Stimulated activated CD4-positive, alpha-beta T cell treated with anti-CD3 and anti-CD28 coated beads, Interleukin-2, amount 100 ng/mL, for 24 hours (primary cell): Measurements from ENCODE around the gene TCF25.
A peak's percentile ranks its signal among the peaks of the same experiment; 100 is the strongest.
"Not testable (repeated sequence)": the region's sequence is repeated elsewhere in the genome, so short reads cannot be mapped to it uniquely, and the experiment has no call there.

Experiments
- DNase-seq, 2 donors: peaks; one replicate each; pipeline ENCODE4 v3.0.0-alpha.2; 2020

The TCF25 gene

DNA sequence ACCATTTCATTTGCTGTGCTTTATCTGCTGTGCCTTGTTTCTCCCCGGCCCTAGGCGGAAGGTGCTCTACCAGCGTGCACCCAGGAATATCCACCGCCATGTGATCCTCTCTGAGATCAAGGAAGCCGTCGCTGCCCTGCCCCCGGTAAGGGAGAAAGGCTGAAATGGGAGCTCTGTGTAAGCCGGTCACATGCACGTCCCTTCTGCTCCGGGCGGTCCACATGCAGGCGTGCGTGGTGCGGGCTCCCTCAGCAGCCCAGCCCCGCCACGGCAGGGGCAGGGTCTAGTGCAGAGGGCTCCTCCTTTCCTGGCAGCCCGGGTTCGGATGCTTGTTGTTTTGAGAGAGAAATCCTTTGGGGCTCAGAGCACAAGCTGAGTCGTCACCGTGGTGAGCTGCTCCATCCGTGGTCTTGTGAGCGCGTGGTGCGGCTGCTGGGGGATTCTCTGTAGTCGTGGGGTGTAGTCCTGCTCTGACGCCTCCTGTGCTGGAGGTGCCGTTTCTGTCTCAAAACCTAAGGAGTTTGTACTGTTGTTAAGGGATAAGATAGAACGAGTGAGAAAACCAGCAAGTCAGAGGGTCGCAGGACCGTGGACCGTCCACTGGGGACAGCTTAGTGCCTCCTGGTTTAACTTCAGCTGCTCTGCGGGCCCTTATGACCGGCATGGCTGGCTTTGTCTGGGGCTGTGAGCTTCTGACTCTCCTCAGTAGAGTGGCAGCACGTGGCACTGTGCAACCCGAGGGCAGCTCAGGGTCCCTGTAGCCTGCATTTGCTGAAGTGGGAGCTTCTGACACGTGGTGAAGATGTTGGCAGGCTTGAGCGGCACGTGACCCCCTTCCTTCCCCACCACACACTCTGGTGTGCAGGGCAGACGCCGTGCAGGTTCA is 33.0 kb downstream of the TCF25 start:
- no peak for DNase-seq

DNA sequence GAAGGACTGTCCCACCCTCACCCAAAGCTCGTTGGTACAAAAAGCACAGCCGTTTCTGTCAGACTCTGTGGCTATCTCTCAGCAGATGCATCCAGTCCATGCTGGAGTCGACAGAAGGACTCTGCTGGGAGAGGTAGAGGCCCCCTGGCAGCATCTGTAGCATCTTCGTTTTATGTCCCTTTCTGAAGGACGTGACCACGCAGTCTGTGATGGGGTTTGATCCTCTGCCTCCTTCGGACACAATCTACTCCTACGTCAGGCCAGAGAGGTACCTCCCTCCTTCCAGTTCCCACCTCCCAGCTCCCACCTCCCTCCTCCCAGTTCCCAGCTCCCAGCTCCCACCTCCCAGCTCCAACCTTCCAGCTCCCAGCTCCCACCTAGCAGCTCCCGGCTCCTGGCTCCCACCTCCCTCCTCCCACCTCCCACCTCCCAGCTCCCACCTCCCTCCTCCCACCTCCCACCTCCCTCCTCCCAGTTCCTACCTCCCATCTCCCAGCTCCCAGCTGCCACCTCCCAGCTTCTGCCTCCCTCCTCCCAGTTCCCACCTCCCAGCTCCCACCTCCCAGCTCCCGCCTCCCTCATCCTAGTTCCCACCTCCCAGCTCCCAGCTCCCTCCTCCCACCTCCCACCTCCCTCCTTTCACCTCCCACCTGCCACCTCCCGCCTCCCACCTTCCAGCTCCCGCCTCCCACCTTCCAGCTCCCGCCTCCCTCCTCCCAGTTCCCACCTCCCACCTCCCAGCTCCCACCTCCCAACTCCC is 33.8 kb downstream of the TCF25 start:
- DNase-seq: no peak

DNA sequence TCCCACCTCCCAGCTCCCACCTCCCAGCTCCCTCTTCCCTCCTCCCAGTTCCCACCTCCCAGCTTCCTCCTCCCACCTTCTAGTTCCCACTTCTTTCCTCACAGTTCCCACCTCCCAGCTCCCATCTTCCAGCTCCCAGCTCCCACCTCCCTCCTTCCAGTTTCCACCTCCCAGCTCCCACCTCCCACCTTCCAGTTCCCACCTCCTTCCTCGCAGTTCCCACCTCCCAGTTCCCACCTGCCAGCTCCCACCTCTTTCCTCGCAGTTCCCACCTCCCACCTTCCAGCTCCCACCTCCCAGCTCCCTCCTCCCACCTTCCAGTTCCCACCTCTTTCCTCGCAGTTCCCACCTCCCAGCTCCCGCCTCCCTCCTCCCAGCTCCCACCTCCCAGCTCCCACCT is 34.8 kb downstream of the TCF25 start:
- no peak for DNase-seq

DNA sequence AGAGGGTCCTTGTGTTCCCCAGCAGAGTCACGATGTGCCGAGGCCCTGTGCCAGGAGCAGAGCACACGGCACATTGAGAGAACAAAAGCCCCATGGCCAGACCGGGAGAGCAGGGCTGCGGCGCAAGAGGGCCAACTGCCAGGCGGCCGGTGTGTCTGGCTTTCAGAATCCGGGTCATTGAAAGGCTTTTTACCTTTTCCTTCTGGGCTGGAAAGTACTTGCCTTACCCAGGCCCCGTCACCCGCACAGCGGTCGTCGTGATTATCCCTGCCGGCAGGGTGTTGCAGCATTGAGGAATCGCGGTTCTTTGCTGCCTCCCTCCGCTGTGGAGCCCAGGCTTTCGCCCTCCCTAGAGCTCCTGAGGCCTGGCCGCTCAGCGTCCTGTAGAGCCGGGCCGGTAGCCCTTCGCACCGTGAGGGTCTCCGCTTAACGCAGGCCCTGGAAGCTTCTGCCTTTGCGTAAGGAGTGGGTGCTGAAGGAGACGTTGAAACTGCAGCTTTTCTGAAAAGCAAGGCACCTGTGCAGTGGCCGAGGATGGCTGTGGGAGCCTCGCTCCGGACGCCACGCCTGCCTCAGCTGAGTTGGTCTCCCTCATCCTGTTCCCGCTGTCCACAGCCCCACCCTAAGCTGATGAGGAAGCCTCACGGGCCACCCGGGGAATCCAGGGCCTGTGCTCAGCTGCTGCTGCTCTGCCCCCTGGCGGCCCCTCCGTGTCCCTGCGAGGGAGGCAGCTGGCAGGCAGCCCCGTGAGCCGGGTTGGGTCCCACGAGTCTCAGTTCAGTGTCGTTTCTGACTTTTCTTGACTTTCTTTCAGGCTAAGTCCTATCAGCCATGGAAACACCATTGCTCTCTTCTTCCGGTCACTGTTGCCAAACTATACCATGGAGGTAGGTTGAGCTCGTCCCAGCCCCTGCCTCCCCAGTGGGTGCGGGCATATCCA is 36.7 kb downstream of the TCF25 start:
- peak; percentile 75 to 78 for DNase-seq

DNA sequence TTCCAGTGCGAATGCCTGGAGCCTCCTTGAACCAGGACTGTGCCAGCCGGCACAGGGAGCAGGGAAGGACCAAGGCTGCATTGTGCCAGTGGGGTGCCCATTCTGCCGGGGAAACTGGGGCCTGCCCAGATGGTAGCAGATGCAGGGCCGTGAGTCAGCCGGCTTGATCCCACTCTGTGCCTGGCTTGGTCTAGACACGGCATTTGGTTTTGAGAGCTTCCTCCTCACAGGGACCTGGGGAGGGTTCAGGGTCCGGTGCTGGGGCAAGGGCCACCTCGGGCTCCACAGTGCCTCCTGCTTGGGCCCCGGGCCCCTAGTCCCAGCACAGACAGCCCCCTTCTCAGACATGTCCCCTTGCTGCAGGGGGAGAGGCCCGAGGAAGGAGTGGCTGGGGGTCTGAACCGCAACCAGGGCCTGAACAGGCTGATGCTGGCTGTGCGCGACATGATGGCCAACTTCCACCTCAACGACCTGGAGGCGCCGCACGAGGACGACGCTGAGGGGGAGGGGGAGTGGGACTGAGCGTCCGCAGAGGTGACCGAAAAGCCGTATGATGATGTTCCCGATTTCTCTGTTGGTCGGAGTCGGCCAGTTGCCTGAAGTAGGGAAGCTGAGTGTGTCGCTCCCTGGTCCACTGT is 37.4 kb downstream of the TCF25 start:
- no peak for DNase-seq

DNA sequence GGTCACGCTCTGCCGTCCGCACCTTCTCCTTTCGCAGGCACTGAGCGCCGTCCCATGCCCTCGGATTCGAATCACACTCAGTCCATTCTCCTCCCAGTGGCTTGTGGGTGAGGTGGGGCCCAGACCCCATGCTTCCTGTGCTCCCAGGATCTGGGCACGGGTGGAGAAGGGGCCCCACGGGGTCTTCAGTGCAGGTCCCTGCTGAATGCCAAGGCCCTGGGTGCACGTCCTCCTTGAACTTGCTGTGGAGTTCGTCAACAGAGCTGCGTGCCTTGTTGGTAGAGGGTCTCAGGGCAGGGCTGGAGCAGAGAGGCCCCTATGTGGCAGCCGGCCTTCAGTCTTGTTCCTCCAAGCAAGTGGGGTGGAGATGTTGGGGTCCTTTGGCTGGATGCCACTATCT is 38.0 kb downstream of the TCF25 start:
- no peak for DNase-seq

DNA sequence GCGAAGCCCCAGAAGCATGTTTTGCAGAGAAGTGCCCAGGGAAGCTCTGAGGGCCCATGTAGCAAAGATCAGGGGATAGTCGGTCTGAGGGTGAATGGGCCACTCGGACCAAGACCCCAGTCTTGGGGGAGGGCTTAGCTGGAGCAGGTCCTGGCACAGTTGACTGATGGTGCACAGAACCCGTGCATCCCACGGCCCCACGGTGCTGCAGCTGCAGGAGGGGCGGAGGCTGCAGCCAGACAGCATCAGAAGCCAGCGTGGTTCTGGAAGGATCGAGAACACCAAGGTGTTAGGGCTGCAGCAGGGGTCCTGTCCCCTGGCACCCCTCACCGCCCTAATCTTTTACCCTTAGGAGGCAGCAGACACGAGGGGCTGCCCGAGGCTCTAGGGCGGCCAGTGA is 38.8 kb downstream of the TCF25 start:
- DNase-seq: no peak

DNA sequence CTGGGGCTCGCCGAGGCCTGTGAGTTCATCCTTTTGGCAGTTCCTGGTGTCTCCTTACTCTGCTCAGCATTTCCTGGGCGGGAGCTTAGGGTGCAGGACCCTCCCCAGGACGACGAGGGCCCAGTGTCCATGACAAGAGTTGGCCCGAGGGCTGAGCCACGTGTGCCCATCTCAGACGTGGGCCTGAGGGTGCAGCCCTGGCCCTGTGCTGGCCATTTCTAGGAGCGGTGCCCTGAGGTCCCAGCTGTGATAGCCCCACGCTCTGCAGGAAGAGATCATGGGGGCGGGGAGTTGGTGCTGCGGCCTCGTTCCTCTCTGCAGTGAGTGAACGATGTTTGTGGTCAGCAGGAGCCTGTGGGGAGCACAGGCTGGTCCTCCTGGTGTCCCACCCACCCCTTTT is 39.2 kb downstream of the TCF25 start:
- DNase-seq: no peak

DNA sequence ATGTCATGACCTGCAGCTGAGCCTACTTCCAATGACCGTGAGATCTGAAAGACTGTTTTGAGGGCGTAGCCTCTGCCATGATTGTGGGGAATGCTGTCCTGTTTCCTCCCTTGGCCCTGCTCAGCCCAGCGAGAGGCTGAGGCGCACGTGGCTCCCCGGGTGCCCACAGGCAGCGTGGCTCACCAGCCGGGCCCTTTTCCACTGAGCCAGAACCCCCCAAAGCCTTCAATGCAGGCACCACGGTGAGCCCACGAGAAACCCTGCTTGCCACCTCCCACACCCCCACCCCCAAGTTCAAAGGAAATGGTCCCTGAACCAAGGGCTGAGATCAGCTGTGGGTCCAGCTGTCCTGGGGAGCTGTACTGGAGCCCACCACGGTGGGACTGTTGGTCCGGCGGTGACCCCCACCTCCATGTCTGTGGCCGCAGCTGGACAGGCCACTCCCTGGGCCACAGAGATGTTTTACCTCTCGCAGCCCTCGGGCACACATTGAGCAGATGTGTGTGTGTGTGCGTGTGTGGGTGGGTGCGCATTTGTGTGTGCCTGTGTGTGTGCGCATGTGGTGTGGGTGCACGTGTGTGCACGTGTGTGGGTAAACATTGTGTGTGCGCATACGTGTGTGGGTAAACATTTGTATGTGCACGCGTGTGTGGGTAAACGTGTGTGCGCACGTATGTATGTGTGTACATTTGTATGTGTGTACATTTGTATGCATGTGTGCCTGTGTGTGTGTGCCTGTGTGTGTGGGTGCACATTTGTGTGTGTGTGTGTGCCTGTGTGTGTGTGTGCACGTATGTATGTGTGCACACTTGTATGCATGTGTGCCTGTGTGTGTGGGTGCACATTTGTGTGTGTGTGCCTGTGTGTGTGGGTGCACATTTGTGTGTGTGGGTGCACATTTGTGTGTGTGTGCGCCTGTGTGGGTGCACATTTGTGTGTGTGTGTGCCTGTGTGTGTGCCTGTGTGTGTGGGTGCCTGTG is 40.3 kb downstream of the TCF25 start:
- no peak for DNase-seq

DNA sequence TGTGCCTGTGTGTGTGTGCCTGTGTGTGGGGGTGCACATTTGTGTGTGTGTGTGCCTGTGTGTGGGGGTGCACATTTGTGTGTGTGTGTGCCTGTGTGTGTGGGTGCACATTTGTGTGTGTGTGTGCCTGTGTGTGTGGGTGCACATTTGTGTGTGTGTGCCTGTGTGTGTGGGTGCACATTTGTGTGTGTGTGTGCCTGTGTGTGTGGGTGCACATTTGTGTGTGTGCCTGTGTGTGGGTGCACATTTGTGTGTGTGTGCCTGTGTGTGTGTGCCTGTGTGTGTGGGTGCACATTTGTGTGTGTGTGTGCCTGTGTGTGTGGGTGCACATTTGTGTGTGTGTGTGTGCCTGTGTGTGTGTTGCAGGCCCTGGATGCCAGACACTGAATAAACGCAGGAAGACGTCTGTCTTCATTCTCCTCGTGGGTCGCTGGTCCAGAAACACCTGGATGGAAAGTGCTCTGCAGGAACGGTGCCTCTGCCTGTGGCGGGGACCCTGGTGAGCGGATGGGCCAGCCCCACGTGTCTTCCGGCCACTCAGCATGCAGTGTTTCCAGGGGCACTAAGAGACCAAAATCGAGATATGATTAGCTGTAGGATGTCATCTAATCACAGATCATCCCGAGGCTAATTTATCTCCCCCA is 41.4 kb downstream of the TCF25 start:
- not testable (repeated sequence) for DNase-seq

DNA sequence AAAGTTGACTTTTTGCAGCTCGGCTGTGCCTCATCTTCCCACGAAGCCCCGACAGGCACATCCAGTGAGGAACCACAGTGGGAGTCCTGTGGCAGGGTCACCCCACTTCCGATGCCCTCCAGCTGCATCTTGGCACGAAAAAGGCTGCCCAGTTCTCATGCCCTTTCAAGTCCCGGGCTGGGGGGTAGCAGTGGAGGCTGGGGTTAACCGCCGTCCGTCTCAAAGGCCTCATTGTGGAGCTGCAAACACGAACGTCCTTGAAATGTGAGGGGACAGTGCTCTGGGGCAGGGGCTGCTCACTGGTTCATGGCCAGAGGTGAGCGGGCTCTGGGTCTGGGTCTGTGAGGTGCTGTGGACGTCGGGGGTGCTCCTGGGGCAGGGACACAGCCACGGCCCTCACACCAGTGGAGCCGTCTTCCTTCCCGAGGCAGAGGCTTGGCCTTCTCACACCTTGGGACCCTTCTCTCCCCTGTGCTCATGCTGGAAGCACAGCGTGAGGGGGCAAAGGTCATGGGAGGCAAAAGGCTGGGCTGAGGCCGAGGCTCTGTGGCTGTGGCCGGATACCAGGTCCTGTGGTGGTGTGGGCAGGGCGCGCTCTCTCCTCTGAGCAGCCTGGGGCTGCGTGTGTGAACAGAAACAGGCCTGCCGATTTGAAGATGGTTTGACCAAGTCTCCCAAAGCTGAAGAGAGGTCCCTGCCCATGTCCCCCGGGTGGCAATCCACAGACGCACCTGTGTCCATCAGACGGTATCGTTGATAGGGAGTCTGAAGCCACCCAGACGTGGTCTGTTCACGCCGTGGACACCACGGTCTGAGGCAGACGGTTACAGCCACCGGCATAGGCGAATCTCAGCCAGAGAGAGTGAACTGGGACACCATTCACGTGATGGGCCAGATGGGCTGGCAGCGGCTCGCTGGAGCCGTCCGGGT is 42.2 kb downstream of the TCF25 start:
- DNase-seq: no peak

DNA sequence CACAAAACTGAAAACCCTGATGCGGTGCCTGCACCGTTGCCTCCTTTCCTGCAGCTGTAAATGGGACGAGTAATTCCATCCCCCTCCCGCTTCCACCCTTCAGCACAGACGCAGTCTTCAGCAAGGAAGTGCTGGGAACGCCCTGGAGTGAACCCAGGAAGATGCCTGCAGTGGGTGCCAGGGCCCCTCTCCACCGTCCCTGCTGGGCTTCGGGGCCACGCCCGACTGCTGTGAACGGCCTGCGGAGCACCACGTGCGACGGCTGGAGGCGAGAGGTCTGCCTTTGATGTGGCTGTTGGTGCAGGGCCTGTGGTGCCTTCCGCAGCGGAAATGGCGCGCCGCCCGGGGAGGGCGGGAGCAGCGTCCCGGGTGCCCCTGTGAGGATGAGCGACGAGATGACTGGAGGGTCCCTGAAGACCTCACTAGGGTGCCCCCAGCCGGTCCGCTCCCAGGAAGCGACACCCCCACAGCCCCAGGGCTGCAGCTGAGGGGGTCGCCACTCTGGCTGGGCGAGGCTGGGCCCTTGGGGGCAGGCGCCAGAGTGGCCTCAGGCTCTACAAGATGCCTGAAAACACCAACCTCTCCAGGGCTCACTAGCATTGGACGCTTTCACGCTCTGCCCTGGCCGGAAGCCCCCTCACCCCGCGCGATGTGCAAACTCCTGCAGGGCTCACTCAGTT is 44.5 kb downstream of the TCF25 start:
- DNase-seq: peak; percentile 75 to 78

DNA sequence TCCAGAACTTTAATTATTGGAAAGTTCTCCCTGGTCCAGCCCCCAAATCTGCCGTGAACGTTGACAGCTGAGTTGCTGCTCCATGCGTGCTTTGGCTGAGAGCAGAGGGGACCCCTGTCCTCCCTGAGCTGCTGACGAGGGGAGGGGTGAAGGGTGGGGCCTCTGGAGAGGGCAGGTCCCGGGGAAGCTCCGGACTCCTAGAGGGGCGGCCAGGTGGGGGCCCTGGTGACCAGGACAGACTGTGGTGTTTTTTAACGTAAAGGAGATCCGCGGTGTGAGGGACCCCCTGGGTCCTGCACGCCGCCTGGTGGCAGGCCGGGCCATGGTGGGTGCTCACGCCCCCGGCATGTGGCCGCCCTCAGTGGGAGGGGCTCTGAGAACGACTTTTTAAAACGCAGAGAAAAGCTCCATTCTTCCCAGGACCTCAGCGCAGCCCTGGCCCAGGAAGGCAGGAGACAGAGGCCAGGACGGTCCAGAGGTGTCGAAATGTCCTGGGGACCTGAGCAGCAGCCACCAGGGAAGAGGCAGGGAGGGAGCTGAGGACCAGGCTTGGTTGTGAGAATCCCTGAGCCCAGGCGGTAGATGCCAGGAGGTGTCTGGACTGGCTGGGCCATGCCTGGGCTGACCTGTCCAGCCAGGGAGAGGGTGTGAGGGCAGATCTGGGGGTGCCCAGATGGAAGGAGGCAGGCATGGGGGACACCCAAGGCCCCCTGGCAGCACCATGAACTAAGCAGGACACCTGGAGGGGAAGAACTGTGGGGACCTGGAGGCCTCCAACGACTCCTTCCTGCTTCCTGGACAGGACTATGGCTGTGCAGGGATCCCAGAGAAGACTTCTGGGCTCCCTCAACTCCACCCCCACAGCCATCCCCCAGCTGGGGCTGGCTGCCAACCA is 45.3 kb downstream of the TCF25 start, which contains the start of gene MC1R:
Gene MC1R (plus strand): TSS at position 410 of the 895 bp plus-strand sequence. CDS start 397 bp downstream, at position 807.
- peak in 1 of 2 donors; percentile 33 for DNase-seq

DNA sequence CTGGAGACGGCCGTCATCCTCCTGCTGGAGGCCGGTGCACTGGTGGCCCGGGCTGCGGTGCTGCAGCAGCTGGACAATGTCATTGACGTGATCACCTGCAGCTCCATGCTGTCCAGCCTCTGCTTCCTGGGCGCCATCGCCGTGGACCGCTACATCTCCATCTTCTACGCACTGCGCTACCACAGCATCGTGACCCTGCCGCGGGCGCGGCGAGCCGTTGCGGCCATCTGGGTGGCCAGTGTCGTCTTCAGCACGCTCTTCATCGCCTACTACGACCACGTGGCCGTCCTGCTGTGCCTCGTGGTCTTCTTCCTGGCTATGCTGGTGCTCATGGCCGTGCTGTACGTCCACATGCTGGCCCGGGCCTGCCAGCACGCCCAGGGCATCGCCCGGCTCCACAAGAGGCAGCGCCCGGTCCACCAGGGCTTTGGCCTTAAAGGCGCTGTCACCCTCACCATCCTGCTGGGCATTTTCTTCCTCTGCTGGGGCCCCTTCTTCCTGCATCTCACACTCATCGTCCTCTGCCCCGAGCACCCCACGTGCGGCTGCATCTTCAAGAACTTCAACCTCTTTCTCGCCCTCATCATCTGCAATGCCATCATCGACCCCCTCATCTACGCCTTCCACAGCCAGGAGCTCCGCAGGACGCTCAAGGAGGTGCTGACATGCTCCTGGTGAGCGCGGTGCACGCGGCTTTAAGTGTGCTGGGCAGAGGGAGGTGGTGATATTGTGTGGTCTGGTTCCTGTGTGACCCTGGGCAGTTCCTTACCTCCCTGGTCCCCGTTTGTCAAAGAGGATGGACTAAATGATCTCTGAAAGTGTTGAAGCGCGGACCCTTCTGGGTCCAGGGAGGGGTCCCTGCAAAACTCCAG is 46.4 kb downstream of the TCF25 start:
- DNase-seq: no peak

DNA sequence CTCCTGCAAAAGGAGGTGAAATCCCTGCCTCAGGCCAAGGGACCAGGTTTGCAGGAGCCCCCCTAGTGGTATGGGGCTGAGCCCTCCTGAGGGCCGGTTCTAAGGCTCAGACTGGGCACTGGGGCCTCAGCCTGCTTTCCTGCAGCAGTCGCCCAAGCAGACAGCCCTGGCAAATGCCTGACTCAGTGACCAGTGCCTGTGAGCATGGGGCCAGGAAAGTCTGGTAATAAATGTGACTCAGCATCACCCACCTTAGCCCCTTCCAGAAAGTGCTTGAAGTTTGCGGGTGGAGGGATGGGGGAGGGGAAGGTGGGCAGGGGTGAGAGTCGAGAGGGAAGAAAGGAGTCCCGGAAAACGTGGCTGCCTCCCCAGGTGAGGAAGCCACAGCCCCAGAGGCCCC is 47.3 kb downstream of the TCF25 start:
- no peak for DNase-seq

DNA sequence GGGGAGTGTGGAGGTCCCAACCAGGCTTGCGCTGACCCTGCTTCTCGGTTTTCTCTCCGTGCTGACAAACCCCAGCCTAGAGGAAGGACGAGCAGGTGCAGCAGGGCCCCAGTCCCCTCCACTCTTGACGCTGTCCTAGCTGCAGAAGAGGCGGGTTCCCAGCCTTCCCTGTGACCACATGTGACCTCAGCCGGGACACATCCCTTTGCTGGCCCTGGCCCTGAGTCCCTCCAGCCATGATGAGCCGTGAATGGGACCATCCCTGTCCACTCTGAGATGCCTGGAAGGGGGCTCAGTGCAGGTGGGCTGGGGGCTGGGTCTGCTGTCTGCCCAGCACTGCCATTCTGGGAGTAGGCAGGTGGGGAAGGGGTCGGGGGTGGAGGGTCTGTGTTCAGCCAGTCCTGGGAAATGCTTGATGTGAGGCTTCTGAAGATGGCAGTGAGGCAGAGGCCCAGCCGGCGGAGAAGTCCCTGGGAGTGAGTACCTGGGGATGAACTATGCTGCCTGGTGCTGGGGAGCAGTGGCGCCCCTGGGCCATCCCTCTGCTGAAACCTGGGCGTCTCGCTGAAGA is 47.8 kb downstream of the TCF25 start:
- DNase-seq: no peak
